Measurements from ENCODE around the gene EML1.

EML1 gene

DNA sequence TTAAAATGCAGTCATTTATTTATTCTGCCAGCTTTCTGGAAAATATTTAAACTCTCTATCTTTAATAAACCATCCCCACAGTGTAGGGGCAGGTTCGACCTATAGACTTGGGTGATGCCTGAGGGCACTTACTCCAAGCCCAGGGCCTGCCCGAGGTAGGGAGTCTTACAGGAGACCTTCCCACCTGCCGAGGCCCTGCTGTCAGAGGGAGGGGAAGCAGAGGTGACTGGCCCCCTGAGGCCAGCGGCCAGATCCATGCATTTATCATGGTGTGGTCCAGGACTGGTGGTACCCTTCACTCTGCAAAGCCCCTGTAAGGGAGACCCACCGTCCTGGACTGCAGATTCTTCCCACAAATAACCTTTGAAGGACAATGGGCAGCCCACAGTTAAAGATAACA is 7.6 kb downstream of the EML1 start:
- Mint-ChIP-seq H3K9me3 (no peaks in the 10 kb centered on the region), H3K4me1 (no peaks in the 10 kb centered on the region), H3K4me3 (no peak overlapping the region), H3K36me3 (no peaks in the 10 kb centered on the region), H3K27ac (no peak overlapping the region), H3K27me3 (peaks cover 64% of the 10 kb centered on the region)
- no peak for DNase-seq
- CTCF ChIA-PET = no interaction called here

DNA sequence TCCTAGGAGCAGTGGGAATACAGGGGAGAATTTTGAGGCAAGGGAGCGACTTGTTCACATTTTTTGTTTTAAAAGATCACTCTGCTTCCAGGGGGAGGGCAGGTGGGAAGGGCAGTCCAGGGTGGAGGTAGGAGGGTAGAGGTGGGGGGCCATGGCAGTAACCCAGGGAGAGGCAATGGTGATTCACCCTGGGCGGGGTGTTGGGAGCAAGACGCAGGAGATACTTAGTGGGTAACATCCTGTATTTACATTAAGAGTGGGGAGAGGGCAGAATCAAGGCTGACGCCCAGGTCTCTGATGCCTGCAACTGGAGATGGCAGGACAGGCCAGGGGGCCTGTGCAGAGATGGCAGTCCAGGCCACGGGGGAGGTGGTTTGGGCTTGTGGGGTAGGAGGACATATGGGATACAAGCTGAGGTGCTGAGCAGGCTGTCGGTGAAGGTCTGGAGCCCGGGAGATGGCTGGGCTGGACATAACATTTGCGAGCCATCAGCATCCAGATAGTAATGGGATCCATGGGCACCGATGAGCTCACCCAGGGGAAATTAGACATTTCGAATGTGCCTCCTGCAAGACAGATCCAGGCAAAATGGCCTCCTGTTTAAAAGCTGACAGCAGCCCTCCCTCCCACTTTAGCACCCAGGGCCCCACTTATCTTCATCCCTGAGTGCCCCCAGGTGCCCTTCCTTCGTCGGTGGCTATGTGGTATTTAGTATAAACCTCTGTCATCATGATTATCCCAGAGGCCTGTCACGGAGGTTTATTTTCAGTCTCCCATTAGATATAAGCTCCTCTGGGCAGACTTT is 9.3 kb downstream of the EML1 start:
- H3K27me3 Mint-ChIP-seq = peaks cover 63% of the 10 kb centered on the region
- no peaks in the 10 kb centered on the region for H3K4me1 Mint-ChIP-seq
- CTCF ChIA-PET = no interaction called here
- no peak overlapping the region for H3K27ac Mint-ChIP-seq
- DNase-seq = no peak
- H3K36me3 Mint-ChIP-seq = no peaks in the 10 kb centered on the region
- H3K4me3 Mint-ChIP-seq = no peak overlapping the region
- no peaks in the 10 kb centered on the region for H3K9me3 Mint-ChIP-seq

DNA sequence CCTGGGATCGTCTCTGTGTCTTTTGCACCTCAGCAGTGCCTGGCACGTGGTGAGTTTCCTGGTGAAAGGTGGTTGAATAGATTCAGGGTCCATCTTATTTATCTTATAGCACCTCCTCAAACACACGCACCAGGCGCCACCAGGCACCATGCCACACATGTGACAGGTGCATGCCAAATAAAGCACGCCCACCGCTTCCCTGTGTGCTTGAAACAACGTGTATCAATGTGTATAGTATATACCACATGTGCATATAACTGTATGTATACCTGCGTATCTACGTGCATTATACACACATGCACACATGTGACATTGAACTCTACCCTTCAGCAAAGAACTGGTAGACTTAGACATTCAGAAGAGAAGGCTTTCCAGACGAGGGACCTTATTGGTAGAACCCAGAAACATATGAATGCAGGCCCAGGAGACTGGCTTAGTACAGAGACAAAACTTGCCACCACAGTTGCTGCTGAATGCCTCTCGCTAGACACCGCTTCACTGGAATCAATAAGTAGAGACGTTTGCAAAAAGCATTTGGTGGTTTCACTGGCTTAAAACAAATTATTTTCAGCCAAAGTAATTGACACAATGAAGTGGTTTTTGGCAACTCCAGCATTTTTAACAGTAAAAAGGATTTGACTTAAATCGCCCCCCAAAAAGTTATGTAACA is 10.0 kb downstream of the EML1 start:
- CTCF ChIA-PET = no interaction called here
- no peak for DNase-seq
- no peaks in the 10 kb centered on the region for H3K36me3 Mint-ChIP-seq
- H3K4me3 Mint-ChIP-seq = no peak overlapping the region
- peaks cover 55% of the 10 kb centered on the region for H3K27me3 Mint-ChIP-seq
- H3K9me3 Mint-ChIP-seq = no peaks in the 10 kb centered on the region
- H3K27ac Mint-ChIP-seq = no peak overlapping the region
- no peaks in the 10 kb centered on the region for H3K4me1 Mint-ChIP-seq

DNA sequence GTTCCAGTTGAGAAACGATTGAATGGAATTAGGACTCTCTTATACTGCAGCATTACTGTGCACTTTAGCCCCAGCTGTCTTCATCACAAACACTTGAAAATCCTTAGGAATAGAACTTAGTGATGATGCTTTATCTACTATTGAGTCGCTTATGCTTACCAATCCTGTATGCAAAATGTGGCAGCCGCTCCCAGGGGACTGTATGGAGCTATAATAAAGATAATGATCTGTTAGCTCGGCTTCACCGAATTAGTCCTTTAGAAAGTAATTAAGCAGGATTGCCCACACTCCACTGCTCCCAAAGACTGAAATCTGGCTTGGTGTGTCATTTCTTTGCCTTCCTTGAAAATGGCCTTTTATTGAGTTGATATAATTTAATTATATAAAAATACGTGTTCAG is 10.6 kb downstream of the EML1 start:
- no peaks in the 10 kb centered on the region for H3K9me3 Mint-ChIP-seq
- no peak overlapping the region for H3K4me3 Mint-ChIP-seq
- H3K27ac Mint-ChIP-seq = no peak overlapping the region
- DNase-seq = no peak
- no peaks in the 10 kb centered on the region for H3K4me1 Mint-ChIP-seq
- peaks cover 53% of the 10 kb centered on the region for H3K27me3 Mint-ChIP-seq
- CTCF ChIA-PET = no interaction called here
- no peaks in the 10 kb centered on the region for H3K36me3 Mint-ChIP-seq

DNA sequence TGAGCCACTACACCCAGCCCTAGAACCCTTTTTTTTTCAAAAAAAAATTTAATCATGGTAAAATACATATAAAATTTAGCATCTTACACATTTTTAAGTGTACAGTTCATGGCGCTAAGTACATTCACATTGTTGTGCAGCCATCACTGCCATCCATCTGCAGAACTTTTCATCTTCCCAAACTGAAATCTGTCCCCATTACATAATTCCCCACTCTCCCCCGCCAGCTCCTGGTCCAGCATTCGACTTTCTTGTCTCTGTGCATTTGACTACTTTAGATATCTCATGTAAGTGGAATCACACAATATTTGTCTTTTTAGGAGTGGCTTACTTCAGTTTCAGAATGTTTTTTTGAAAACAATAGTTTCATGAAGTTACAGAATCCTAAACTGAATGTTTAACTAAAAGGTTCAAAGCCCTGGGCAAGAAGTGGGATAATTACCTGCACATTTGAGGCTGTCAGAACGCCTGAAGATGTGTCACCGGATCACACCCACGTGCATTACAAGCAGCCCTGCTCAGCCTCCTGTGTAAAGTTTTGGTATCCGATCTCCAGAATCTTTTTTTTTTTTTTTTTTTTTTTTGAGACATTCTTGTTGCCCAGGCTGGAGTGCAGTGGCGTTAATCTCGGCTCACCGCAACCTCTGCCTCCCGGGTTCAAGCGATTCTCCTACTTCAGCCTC is 12.7 kb downstream of the EML1 start:
- Mint-ChIP-seq H3K4me1 (no peaks in the 10 kb centered on the region), H3K27me3 (peaks cover 45% of the 10 kb centered on the region), H3K27ac (no peak overlapping the region), H3K9me3 (no peaks in the 10 kb centered on the region), H3K36me3 (no peaks in the 10 kb centered on the region), H3K4me3 (no peak overlapping the region)
- CTCF ChIA-PET = no interaction called here
- no peak for DNase-seq

DNA sequence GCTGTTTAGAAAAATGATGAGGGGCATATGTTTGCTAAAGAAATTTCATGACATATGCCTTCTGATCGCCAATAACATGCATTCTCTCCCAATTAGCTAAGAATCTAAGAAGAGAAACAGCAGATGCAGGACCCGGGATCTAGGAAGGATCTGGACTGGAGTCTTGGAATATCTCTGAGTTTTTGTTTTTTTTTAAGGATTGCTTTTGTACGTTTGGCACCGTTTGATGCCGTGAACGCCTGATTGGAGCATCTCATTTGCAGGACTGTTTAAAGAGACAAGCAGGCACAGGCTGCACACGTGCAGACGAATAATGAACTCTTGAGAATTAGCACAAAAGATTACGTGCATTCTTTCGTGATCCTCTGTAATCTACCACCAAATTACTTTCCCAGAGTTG is 13.6 kb downstream of the EML1 start:
- Mint-ChIP-seq H3K4me3 (no peak overlapping the region), H3K36me3 (no peaks in the 10 kb centered on the region), H3K9me3 (no peaks in the 10 kb centered on the region), H3K4me1 (no peaks in the 10 kb centered on the region), H3K27me3 (peaks cover 44% of the 10 kb centered on the region), H3K27ac (no peak overlapping the region)
- DNase-seq = no peak
- CTCF ChIA-PET = no interaction called here

DNA sequence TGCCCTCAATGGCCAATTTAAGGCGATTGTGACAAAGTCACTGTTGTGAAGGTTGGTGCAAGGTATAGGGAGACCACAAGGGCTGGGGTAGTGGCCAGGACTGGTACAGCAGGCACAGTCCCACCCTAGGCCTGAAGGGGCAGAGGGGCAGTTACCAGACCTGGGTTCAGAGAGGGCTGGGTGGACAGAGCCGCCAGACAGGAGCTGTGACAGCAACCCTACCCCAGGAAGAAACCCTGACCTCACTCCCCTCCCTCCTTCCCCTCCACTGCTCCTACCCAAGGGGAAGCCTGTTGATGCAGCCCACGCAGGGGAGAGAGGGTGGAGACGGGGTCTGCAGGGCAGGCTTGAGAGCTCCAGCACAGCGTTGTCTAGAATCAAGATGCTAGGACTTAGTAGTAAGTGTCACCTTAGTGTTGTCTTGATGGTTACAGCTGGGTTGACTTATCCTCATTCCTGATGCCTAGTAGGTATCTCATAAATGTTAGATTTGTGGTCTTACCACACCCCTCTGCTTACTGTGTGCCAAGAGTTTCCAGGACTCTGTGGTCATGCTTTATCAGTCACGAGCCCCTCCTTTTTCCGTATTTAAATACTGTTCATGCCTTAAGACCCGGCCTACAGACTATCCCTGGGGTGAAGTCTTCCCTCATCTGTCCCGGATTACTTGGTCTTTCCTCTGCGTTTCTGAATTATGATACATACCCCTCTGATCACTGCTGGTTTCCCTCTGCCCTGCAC is 14.4 kb downstream of the EML1 start:
- H3K36me3 Mint-ChIP-seq = no peaks in the 10 kb centered on the region
- no peaks in the 10 kb centered on the region for H3K9me3 Mint-ChIP-seq
- no peak overlapping the region for H3K4me3 Mint-ChIP-seq
- H3K27me3 Mint-ChIP-seq = peaks cover 42% of the 10 kb centered on the region
- no peak for DNase-seq
- H3K27ac Mint-ChIP-seq = no peak overlapping the region
- CTCF ChIA-PET = no interaction called here
- H3K4me1 Mint-ChIP-seq = no peaks in the 10 kb centered on the region

DNA sequence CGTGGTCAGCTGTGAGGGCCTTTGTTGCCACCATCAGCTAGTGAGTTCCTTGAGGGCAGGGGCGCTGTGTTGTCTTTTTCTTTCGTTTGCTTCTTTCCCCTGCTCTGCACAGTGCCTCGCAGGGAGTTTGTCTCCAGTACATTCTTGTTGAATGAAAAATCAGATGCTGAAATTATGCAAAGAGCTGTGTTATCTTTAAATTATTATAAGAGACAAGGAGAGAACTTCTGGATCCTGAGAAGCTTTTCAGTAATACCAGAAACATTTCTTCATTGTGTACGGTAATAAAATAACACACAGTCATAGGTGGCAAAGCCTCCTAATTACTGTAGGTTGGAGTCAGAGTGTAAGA is 14.9 kb downstream of the EML1 start:
- Mint-ChIP-seq H3K9me3 (no peaks in the 10 kb centered on the region), H3K4me3 (no peak overlapping the region), H3K4me1 (no peaks in the 10 kb centered on the region), H3K36me3 (no peaks in the 10 kb centered on the region), H3K27ac (no peak overlapping the region), H3K27me3 (peaks cover 37% of the 10 kb centered on the region)
- no peak for DNase-seq
- CTCF ChIA-PET = no interaction called here

DNA sequence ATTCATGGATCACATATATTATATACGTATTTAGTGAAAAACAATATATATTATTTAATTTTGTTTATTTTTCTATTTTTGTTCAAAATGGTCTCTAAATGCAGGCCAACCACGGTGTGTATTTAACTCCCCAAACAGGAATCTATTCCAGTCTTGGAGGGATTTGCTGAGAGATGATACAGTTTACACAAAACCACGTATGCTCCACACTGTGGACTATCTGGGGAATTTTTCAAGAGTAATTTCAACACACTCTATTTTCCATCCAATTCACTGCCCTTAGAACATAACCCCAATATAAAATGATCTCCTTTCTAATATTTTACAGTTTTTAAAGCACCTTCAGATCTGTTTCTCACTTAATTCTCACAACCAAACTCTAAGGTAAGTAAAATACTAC is 15.3 kb downstream of the EML1 start:
- no peak overlapping the region for H3K27ac Mint-ChIP-seq
- H3K36me3 Mint-ChIP-seq = no peaks in the 10 kb centered on the region
- no peak for DNase-seq
- H3K9me3 Mint-ChIP-seq = no peaks in the 10 kb centered on the region
- H3K4me1 Mint-ChIP-seq = no peaks in the 10 kb centered on the region
- H3K4me3 Mint-ChIP-seq = no peak overlapping the region
- H3K27me3 Mint-ChIP-seq = peaks cover 37% of the 10 kb centered on the region
- CTCF ChIA-PET = no interaction called here

DNA sequence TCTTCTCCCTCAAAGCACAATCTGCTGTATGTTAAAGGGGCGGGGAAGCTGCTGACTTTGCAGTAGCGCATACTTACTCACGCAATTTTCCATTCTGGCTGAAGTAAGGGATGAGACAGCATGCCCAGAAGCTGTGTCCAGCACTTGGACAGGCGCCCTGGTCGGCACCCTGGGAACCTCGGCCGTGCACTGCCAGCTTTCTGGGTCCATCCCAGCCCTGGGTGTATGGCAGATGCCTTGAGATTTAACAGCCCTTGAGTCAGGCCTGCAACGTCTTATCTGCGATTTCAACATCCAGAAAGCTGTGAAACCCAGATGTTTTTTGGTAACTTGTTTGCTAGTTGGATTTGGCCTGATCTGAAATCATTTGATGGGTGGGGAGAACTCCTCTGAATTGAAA is 16.1 kb downstream of the EML1 start:
- CTCF ChIA-PET = no interaction called here
- Mint-ChIP-seq H3K9me3 (no peaks in the 10 kb centered on the region), H3K27me3 (peaks cover 42% of the 10 kb centered on the region), H3K36me3 (no peaks in the 10 kb centered on the region), H3K4me3 (no peak overlapping the region), H3K27ac (no peak overlapping the region), H3K4me1 (no peaks in the 10 kb centered on the region)
- DNase-seq = no peak

DNA sequence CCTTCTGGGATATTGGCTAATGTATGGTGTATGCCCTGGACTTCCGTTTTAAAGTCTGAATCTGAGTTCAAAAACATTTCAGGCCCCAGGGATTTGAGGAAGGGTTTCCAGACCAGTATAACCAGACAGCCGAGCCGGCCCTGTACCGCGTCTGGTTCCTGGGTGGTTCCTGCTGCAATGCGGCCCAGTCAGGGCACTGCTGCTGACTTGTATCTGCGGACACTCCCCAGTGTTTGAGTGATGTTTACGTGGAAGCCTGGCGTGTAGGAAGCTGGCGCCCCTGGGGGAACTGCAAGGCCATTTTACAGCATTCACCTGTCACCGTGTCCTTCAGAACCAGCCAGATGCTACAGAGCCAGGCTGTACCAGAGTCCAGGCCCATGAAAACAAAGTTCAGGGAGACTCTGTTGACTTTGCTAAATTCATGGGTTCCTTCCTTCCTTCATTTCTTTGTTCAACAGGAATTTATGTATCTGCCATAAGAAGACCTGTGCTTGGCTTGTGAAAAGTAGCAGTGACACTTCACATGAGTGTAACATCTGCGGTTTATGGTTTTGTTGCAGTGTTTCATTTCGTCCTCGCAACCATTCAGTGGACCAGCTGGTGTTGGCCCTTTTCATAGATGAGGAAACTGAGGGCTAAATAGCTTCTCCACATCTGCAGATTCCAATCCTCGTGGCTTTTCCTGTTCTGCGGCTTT is 16.8 kb downstream of the EML1 start:
- Mint-ChIP-seq H3K4me3 (no peak overlapping the region), H3K27me3 (peaks cover 43% of the 10 kb centered on the region), H3K36me3 (no peaks in the 10 kb centered on the region), H3K27ac (no peak overlapping the region), H3K9me3 (no peaks in the 10 kb centered on the region), H3K4me1 (no peaks in the 10 kb centered on the region)
- no peak for DNase-seq
- CTCF ChIA-PET = interaction anchor here (1.1 kb wide), 1 partner anchor 12 kb away, joined by 3 read pairs; no protein-coding TSS in a partner anchor

DNA sequence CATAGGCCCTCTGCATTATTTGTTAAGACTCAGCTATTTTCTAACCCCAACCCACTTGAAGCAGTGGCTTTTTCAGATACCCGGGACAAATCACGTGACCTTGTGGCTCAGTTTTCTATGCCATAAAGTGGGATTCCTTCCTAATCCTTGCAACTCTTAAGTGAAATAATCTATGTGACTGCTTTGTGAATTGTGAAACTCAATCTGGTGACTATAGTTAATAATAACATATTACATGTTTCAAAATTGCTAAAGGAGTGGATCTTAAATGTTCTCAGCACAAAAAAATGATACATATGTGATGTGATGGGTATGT is 17.3 kb downstream of the EML1 start:
- Mint-ChIP-seq H3K27me3 (peaks cover 39% of the 10 kb centered on the region), H3K4me1 (no peaks in the 10 kb centered on the region), H3K27ac (no peak overlapping the region), H3K4me3 (no peak overlapping the region), H3K9me3 (no peaks in the 10 kb centered on the region), H3K36me3 (no peaks in the 10 kb centered on the region)
- CTCF ChIA-PET = interaction anchor here (1.1 kb wide), 1 partner anchor 11 kb away, joined by 3 read pairs; no protein-coding TSS in a partner anchor
- no peak for DNase-seq

DNA sequence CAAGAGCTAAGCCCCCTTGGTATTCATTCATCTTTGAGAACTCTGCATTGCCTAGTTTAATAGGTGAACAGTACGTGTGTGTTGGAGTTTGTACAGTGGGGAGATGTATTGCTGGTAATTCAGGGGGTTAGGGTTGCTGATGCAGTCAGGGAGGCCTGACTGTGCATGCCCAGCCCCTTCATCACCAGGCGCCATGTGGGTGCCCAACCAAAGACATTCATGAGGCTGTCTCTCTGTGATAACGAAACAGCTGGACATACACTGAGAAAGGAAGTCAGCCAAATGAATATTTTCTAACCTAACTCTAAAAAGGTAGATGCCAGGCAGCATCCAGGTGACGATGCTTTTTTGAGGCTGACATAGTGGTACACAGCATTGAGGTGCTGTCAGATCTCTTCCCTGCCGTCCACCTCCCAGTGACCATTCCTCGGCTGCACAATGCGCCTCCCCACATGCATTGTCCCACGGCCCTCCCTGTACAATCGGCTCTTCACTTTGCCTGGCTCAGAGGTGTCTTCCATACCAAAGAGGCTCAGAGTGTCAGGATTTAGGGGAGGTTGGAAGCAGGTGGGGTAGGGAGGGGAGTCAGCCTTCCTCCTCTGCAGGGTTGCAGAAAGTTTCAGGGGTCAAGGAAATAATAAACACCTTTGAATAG is 19.0 kb downstream of the EML1 start:
- Mint-ChIP-seq H3K36me3 (no peaks in the 10 kb centered on the region), H3K27ac (no peak overlapping the region), H3K9me3 (no peaks in the 10 kb centered on the region), H3K27me3 (peaks cover 25% of the 10 kb centered on the region), H3K4me1 (no peaks in the 10 kb centered on the region), H3K4me3 (no peak overlapping the region)
- CTCF ChIA-PET = no interaction called here
- DNase-seq = no peak

DNA sequence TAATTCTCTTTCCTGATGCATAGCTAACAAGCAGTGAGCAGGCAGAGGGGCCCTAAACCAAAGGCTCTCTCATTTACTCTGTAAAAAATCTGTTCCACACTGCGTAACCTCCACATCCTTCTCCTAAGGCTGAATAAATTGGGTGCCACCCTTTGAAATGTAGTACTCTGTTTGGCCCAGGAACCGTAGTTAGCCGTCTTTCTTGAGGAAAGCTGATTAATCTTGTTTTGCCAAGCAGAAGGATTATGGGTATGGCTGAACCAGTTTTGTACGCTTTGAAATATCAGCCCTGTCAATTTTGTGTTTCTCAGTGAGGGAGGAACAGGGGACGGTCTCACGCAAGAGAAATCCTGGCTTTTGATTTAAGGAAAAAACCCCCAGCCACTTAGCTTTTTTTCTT is 19.7 kb downstream of the EML1 start:
- Mint-ChIP-seq H3K4me1 (no peaks in the 10 kb centered on the region), H3K4me3 (no peak overlapping the region)
- CTCF ChIA-PET = no interaction called here

More for the DNA sequence above, 19.7 kb downstream of the EML1 start:
- no peak for DNase-seq
- Mint-ChIP-seq H3K27ac (no peak overlapping the region), H3K36me3 (no peaks in the 10 kb centered on the region), H3K9me3 (no peaks in the 10 kb centered on the region), H3K27me3 (peaks cover 25% of the 10 kb centered on the region)
